ENCODE results near the gene RPS28. TPM values are rescaled to one million over a fixed set of nuclear protein-coding genes. Genes with fewer than 3 reads are reported as not detected.

The RPS28 gene
- total and polyA plus RNA-seq, 12 donors, result 883 to 1,375 (median 1,088) TPM

DNA sequence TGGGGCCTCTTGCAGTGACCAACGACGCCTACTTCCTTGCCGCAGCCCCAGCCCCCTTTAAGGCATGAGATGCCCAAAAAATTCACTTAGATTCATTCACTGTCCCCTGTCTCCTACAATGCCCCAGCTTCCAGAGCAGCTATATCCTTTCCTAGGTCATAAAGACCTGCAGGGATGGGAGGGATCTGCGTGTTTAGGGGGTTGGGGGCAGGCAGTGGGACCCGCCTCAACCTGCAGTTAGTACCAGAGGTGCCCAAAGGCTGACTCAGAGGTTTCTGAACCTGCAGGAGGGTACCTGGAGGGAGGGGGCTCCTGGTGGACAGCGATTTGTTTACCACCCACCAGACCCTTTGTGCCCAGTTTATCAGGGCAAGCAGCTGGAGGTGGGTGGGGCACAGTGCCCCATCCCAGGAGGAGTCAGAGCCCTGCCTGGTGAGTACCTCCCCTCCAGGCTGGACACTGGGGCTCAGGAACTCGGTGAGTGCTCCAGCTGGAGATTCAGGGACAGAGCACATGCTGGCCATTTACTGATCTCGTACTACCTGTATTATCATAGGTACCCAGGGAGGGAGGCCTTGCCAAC lies 10.1 kb downstream of the RPS28 start:
- peaks cover 0 to 7% (median 0%) of the 10 kb centered on the region in 11 donors for H3K9me3 ChIP-seq
- no peak for DNase-seq
- H3K36me3 ChIP-seq, result peaks cover 0 to 58% (median 0%) of the 10 kb centered on the region in 9 donors
- no peak overlapping the region for H3K4me3 ChIP-seq
- no peak for ATAC-seq
- no peak overlapping the region for H3K27ac ChIP-seq
- intact Hi-C loops (cut with DNase I), result no loop called here
- TF ChIP-seq CTCF (IDR thresholded peaks at IDR 0.05), result no peak
- H3K27me3 ChIP-seq, result peaks cover 0 to 37% (median 22%) of the 10 kb centered on the region in 7 donors
- 85 to 89% methylated on average over 8 of the region's 8 CpGs for WGBS, 2 donors
- peaks cover 14 to 32% (median 23%) of the 10 kb centered on the region in 9 donors for H3K4me1 ChIP-seq

DNA sequence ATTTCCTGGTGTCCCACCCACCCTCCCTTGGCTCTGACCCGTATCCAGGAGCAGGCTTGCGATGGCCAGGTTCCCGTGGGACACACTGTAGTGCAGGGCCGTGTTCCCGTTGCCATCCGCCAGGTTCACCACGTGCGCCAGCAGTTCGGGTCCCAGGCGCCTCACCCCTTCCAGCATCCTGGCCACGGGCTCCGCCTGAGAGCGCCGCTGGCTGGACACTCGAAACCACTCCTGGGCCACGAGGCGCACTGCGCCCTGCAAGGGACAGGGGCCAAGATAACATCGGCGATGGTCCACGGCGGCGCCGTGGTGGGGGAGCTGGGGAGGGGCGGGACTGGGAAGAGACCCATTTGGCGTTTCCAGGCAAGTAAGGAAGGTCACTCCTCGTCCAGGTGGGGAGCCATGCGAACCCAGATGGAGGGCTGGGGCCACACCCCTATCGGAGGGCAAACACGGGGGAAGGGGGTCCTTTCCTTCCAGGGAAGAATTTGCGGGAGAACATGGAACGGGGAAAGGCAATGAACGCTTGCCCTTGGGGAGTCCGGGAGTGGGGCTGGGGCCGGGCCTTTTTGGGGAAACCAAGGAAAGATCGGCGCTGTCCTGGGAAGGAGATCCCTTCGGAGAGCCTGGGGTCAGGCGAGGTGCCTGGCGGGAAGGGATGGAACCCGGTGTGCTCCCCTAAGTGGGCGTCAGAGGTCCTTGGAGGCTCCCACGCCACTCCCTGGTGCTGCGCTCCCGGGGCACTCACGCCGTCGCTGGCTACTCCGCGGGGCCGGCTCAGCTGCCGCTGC lies 11.9 kb downstream of the RPS28 start:
- 16 to 19% methylated on average over 52 of the region's 52 CpGs for WGBS, 2 donors
- ATAC-seq (peak; percentile 21 to 80 (median 54)), DNase-seq (peak; percentile 52 to 57)
- peak overlapping the region in 4 of 10 donors; percentile 12 to 41 (median 22) for H3K4me3 ChIP-seq
- H3K27ac ChIP-seq, result peak overlapping the region in 9 of 10 donors; percentile 46 to 77 (median 69)
- intact Hi-C loops (cut with DNase I), result no loop called here
- peaks cover 0 to 55% (median 24%) of the 10 kb centered on the region in 7 donors for H3K27me3 ChIP-seq
- peak in 1 of 9 donors; percentile 8 for TF ChIP-seq CTCF (IDR thresholded peaks at IDR 0.05)
- H3K4me1 ChIP-seq, result peaks cover 14 to 50% (median 29%) of the 10 kb centered on the region in 9 donors
- no peaks in the 10 kb centered on the region for H3K9me3 ChIP-seq
- peaks cover 0 to 44% (median 0%) of the 10 kb centered on the region in 9 donors for H3K36me3 ChIP-seq

DNA sequence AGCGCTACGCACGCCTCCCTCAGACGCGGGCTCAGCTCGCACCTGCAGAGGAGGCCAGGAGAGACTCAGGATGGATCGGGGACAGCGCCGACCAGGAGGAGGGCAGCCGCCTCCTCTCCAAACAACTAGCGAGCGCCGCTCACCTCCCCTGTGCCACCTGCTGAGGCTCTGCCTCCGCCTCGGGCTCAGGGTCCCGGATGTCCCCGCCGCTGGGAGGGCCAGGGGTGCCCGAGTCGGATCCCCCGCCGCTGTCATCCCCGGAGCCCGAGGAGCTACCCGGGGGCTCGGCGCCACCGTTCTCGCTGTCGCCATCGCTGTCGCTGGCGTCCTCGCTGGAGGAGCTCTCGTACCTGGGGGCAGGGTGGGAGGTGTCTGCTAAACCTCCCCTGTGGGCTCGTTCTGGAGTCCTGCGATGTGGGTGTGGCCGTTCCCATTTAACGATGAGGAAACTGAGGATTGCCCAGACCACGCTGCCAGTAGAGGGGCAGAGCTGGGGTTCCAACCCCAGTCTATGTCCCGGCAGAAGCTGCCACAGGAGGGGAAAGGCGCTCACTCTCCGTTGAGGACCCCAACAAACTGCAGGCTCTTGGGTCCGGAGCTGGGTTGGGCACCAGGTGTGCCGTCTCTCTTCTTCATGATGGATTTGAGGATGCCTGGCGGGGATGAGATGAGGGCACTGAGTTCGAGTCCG lies 12.6 kb downstream of the RPS28 start:
- WGBS, 2 donors, result 26 to 36% methylated on average over 46 to 48 of the region's 48 CpGs
- DNase-seq, result no peak
- Histone ChIP-seq H3K4me1 (peaks cover 14 to 52% (median 31%) of the 10 kb centered on the region in 9 donors), H3K27me3 (peaks cover 0 to 56% (median 24%) of the 10 kb centered on the region in 7 donors), H3K9me3 (no peaks in the 10 kb centered on the region), H3K36me3 (peaks cover 0 to 38% (median 0%) of the 10 kb centered on the region in 9 donors), H3K4me3 (peak overlapping the region in 5 of 10 donors; percentile 12 to 41 (median 31)), H3K27ac (peak overlapping the region in 9 of 10 donors; percentile 46 to 77 (median 69))
- TF ChIP-seq CTCF (IDR thresholded peaks at IDR 0.05), result no peak
- ATAC-seq, result peak in 1 of 8 donors; percentile 46
- intact Hi-C loops (cut with DNase I), result no loop called here

All from heart right ventricle (tissue), 16 donors.